Stimulated activated CD4-positive, alpha-beta T cell treated with anti-CD3 and anti-CD28 coated beads, Interleukin-15, amount 100 ng/mL, for 1 hour (primary cell): Measurements from ENCODE around the gene SIPA1L3.
"Not testable (repeated sequence)": the region's sequence is repeated elsewhere in the genome, so short reads cannot be mapped to it uniquely, and the experiment has no call there.

Source experiments
- DNase-seq, 2 donors: peaks; one replicate each; pipeline ENCODE4 v3.0.0-alpha.2; 2020; ENCODE audit warnings: low read depth in 1 of 2, low spot score in 1 of 2

Gene SIPA1L3

GRCh38 chr19:37906869-37907734, at the start of gene SIPA1L3:
SIPA1L3 (plus strand) TSS chr19:37907208; CDS start chr19:38081566, 174,358 bp downstream.
- peak; percentile 85 to 87 for DNase-seq

GRCh38 chr19:37864501-37864900, 42.5 kb upstream of the SIPA1L3 start:
- DNase-seq, result no peak

GRCh38 chr19:37865930-37866329, 41.1 kb upstream of the SIPA1L3 start:
- not testable (repeated sequence) for DNase-seq

- no peak for DNase-seq
Measured at GRCh38 chr19:37867831-37868230, 39.2 kb upstream of the SIPA1L3 start.

GRCh38 chr19:37869766-37870340, 37.2 kb upstream of the SIPA1L3 start:
- no peak for DNase-seq

- DNase-seq, result no peak
Measured at GRCh38 chr19:37872383-37872782, 34.6 kb upstream of the SIPA1L3 start.

GRCh38 chr19:37874784-37875183, 32.2 kb upstream of the SIPA1L3 start:
- no peak for DNase-seq

GRCh38 chr19:37876032-37876431, 31.0 kb upstream of the SIPA1L3 start:
- DNase-seq, result no peak

- no peak for DNase-seq
Measured at GRCh38 chr19:37877147-37877546, 29.9 kb upstream of the SIPA1L3 start.

GRCh38 chr19:37885392-37885791, 21.6 kb upstream of the SIPA1L3 start:
- no peak for DNase-seq

GRCh38 chr19:37886571-37886970, 20.4 kb upstream of the SIPA1L3 start:
- DNase-seq, result no peak

- no peak for DNase-seq
Measured at GRCh38 chr19:37893845-37894575, 13.0 kb upstream of the SIPA1L3 start.

GRCh38 chr19:37896180-37896579, 10.8 kb upstream of the SIPA1L3 start:
- no peak for DNase-seq

- no peak for DNase-seq
Measured at GRCh38 chr19:37899453-37899852, 7.6 kb upstream of the SIPA1L3 start.

- DNase-seq, result no peak
Measured at GRCh38 chr19:37899966-37900365, 7.0 kb upstream of the SIPA1L3 start.

GRCh38 chr19:37902668-37903067, 4.3 kb upstream of the SIPA1L3 start:
- peak; percentile 54 to 63 for DNase-seq

GRCh38 chr19:37903096-37903495, 3.9 kb upstream of the SIPA1L3 start:
- DNase-seq, result no peak

- DNase-seq, result peak in 1 of 2 donors; percentile 15
Measured at GRCh38 chr19:37905946-37906868, 801 bp upstream of the SIPA1L3 start, which contains the start of gene WDR87. WDR87 (minus strand) TSS chr19:37906594; CDS start chr19:37898239, 8,355 bp downstream.

GRCh38 chr19:37907735-37908455, 887 bp downstream of the SIPA1L3 start:
- no peak for DNase-seq

- DNase-seq, result no peak
Measured at GRCh38 chr19:37909661-37910199, 2.7 kb downstream of the SIPA1L3 start.
